ENCODE measurements around the gene FRMD3. TPM values are rescaled to one million over a fixed set of nuclear protein-coding genes. Genes with fewer than 3 reads are reported as not detected.

FRMD3 gene
- total RNA-seq, 1 donor from 2014 or later = 0.59 TPM

GRCh38 chr9:83342731-83343130 lies 195.5 kb downstream of the FRMD3 start:
- H3K4me1 Mint-ChIP-seq (ENCODE audit: unreplicated experiment) = no peaks in the 10 kb centered on the region
- peaks cover 4% of the 10 kb centered on the region for H3K27me3 Mint-ChIP-seq (ENCODE audit: unreplicated experiment)
- H3K9me3 Mint-ChIP-seq (ENCODE audit: unreplicated experiment) = no peaks in the 10 kb centered on the region
- H3K4me3 Mint-ChIP-seq (ENCODE audit: unreplicated experiment) = no peak overlapping the region
- no peak overlapping the region for H3K27ac Mint-ChIP-seq (ENCODE audit: unreplicated experiment)
- DNase-seq (ENCODE audit: low spot score) = no peak
- TF ChIP-seq CTCF (IDR thresholded peaks at IDR 0.05; ENCODE audit: unreplicated experiment) = no peak
- H3K36me3 Mint-ChIP-seq (ENCODE audit: low read depth, unreplicated experiment) = no peaks in the 10 kb centered on the region

GRCh38 chr9:83342006-83342405 lies 196.2 kb downstream of the FRMD3 start:
- no peak for DNase-seq (ENCODE audit: low spot score)
- Mint-ChIP-seq H3K27ac (ENCODE audit: unreplicated experiment) (no peak overlapping the region), H3K9me3 (ENCODE audit: unreplicated experiment) (no peaks in the 10 kb centered on the region), H3K4me3 (ENCODE audit: unreplicated experiment) (no peak overlapping the region), H3K36me3 (ENCODE audit: low read depth, unreplicated experiment) (no peaks in the 10 kb centered on the region), H3K27me3 (ENCODE audit: unreplicated experiment) (peaks cover 4% of the 10 kb centered on the region), H3K4me1 (ENCODE audit: unreplicated experiment) (no peaks in the 10 kb centered on the region)
- no peak for TF ChIP-seq CTCF (IDR thresholded peaks at IDR 0.05; ENCODE audit: unreplicated experiment)

- Mint-ChIP-seq H3K4me3 (ENCODE audit: unreplicated experiment) (no peak overlapping the region), H3K27ac (ENCODE audit: unreplicated experiment) (no peak overlapping the region), H3K36me3 (ENCODE audit: low read depth, unreplicated experiment) (no peaks in the 10 kb centered on the region), H3K9me3 (ENCODE audit: unreplicated experiment) (no peaks in the 10 kb centered on the region), H3K4me1 (ENCODE audit: unreplicated experiment) (no peaks in the 10 kb centered on the region), H3K27me3 (ENCODE audit: unreplicated experiment) (peaks cover 4% of the 10 kb centered on the region)
- no peak for DNase-seq (ENCODE audit: low spot score)
- no peak for TF ChIP-seq CTCF (IDR thresholded peaks at IDR 0.05; ENCODE audit: unreplicated experiment)
Measured at GRCh38 chr9:83340451-83340850, 197.8 kb downstream of the FRMD3 start.

GRCh38 chr9:83339435-83339834 lies 198.8 kb downstream of the FRMD3 start:
- peaks cover 4% of the 10 kb centered on the region for H3K27me3 Mint-ChIP-seq (ENCODE audit: unreplicated experiment)
- no peaks in the 10 kb centered on the region for H3K4me1 Mint-ChIP-seq (ENCODE audit: unreplicated experiment)
- H3K36me3 Mint-ChIP-seq (ENCODE audit: low read depth, unreplicated experiment) = no peaks in the 10 kb centered on the region
- TF ChIP-seq CTCF (IDR thresholded peaks at IDR 0.05; ENCODE audit: unreplicated experiment) = no peak
- H3K4me3 Mint-ChIP-seq (ENCODE audit: unreplicated experiment) = no peak overlapping the region
- H3K9me3 Mint-ChIP-seq (ENCODE audit: unreplicated experiment) = no peaks in the 10 kb centered on the region
- H3K27ac Mint-ChIP-seq (ENCODE audit: unreplicated experiment) = no peak overlapping the region
- DNase-seq (ENCODE audit: low spot score) = no peak

GRCh38 chr9:83336706-83337105 lies 201.5 kb downstream of the FRMD3 start:
- Mint-ChIP-seq H3K4me1 (ENCODE audit: unreplicated experiment) (no peaks in the 10 kb centered on the region), H3K36me3 (ENCODE audit: low read depth, unreplicated experiment) (peaks cover 3% of the 10 kb centered on the region), H3K27me3 (ENCODE audit: unreplicated experiment) (no peaks in the 10 kb centered on the region), H3K27ac (ENCODE audit: unreplicated experiment) (no peak overlapping the region), H3K4me3 (ENCODE audit: unreplicated experiment) (no peak overlapping the region), H3K9me3 (ENCODE audit: unreplicated experiment) (no peaks in the 10 kb centered on the region)
- DNase-seq (ENCODE audit: low spot score) = no peak
- TF ChIP-seq CTCF (IDR thresholded peaks at IDR 0.05; ENCODE audit: unreplicated experiment) = no peak
